HG03457 (cell line): Measurements from ENCODE around the gene RRP1B.
"Not testable (repeated sequence)": the region's sequence is repeated elsewhere in the genome, so short reads cannot be mapped to it uniquely, and the experiment has no call there.

Experiments
- ATAC-seq: cut with Tn5 transposase; IDR thresholded peaks from one replicate; pipeline ENCODE4 v1.9.1; 2021; ENCODE audit warnings: moderate number of reproducible peaks; ENCODE audit not compliant: unreplicated experiment

RRP1B gene

DNA sequence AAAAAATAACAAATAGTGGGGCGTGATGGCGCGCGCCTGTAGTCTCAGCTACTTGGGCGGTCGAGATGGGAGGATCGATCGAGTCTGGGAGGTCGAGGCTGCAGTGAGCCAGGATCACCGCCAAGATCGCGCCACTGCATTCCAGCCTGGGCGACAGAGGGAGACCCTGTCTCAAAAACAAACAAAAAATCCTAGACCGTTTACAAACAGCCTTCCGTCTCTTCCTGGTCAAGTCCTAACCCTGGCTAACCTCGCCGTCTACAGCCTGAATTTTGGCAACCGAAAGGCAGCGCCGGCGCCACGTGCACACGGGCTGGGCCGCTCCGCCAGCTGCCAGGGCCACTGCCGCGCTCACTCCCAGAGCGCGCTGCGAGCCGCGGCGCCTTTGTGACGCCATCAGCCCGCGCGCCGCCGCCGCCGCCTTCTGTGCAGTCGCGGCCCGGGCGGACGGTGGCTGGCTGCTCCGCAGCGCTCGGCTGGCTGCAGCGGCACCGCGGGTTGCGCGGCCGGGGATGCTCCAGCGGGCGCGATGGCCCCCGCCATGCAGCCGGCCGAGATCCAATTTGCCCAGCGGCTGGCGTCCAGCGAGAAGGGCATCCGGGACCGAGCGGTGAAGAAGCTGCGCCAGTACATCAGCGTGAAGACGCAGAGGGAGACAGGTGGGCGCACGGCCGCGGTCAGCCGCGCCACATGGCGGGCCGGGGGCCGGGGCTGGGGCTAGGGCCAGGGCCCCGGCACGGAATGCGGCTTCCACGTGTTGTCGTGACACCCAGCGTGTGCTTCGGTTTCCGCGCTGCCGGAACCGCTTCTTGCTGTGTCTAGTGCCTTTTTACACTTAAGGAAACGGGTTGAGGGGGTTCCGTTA, at the start of gene RRP1B, which contains the start of gene HSF2BP:
Gene RRP1B (plus strand): TSS at position 425 of the 865 bp plus-strand sequence. CDS start 105 bp downstream, at position 530.
Gene HSF2BP (minus strand): TSS at position 353 of the 865 bp plus-strand sequence. CDS start 1,392 bp downstream, outside the sequence.
- peak; percentile 43 for ATAC-seq

- ATAC-seq = no peak
Observed at GRCh38 chr21:43611598-43612369, 47.6 kb upstream of the RRP1B start.

- no peak for ATAC-seq
Observed at GRCh38 chr21:43613755-43614638, 45.4 kb upstream of the RRP1B start.

DNA sequence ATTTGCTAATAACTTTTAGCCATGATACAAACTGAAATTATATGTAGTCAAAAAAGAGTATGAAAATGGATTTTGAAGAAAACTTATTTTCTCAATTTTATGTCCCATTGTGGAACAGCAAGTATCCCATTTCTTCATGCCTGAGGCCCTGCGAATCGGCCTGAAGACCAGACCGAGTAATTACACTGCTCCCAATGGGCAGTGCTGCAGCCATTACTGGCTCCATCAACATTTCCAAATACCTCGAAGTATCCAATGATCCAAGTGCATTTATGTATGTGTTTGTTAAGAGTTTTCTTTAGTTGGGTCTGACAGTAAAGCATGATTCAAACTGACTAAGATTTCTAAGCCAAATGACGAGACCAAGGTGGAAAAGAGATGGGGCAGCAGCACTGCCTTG, 44.5 kb upstream of the RRP1B start:
- ATAC-seq = no peak

DNA sequence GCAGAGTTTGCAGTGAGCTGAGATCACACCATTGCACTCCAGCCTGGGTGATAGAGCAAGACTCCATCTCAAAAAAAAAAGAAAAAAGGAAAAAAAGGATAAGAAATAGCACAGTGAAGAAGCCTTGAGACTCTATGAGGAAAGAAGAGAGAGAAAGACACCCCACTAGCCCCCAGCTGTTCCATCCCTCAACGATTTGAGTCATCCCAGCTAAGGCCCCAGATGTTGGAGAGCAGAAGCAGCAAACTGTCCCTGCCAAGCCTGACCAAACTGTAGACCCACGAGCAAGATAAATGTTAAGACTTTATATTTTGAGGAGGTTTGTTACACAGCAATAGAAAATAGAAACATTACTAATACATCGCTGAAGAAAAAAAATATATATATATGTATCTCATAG, 42.5 kb upstream of the RRP1B start:
- ATAC-seq = not testable (repeated sequence)

GRCh38 chr21:43618940-43619339, 40.4 kb upstream of the RRP1B start:
- ATAC-seq = no peak

DNA sequence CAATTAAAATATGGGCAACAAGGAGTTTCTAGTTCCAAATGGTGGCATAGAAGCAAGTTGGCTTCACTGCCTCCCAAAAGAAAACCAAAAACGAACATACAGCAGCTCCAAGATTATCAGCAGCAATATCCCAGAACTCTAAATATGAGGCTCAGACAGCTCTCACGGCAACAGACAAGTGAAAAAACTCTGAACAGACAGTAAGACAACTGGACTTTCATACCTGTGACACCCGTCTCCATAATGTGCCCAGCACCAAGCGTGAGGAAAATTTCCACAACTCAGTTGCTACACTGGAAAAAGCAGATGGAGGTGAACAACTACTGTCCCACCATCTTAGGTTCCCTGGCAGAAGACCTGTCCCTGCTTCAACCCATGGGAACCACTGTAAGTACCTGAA, 40.0 kb upstream of the RRP1B start:
- no peak for ATAC-seq

DNA sequence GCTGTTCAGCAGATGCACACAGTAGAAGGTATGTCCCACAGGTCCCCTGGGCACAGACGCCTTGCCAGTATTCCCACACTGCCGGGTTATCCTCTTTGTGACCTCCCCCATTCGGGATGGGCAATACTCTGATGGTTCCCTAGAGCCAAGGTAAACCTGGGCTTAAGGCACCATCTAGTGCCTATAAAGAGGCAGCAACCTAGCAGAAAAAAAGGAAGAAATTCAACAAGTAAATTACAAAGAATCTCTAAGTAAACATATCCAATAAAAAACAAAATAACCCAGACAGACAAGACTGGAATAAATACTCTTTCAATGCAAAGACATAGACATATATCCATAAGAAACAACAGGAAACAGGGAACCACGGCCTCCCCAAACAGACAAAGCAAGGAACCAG, 39.5 kb upstream of the RRP1B start:
- ATAC-seq = no peak

DNA sequence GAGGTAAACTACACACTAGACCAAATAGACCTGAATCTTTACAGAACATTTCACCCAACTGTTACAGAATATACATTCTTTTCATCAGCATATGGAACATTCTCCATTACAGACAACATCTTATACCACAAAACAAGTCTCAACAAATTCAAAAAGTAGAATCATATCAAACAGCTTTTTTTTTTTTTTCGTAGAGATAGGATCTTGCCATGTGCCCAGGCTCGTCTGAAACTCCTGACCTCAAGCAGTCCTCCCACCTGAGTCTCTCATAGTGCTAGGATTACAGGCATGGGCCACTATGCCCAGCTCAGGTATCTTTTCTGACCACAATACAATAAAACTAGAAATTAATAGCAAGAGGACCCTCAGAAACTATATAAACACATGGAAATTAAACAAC, 36.6 kb upstream of the RRP1B start:
- ATAC-seq = no peak

GRCh38 chr21:43623588-43623987, 35.8 kb upstream of the RRP1B start:
- no peak for ATAC-seq

DNA sequence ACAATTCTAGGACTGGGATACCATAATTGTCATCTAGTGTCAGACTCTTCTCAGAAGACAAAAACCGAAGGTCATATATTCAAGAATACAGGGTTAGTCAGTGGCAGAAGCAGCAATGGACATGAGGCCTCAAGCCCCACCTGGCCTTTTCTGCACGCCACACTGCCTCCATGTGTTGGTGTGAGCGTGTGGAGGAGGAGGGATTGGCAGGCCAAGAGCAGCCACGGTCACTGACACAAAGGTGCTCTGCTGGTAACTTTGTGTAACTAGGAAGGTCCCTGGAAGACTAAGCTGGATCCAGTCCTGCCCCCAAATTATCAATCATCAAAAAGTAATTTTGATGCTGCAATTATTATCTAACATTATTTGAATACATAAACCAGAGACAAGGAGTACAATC, 35.0 kb upstream of the RRP1B start:
- ATAC-seq = no peak

- no peak for ATAC-seq
Observed at GRCh38 chr21:43626390-43626789, 33.0 kb upstream of the RRP1B start.

DNA sequence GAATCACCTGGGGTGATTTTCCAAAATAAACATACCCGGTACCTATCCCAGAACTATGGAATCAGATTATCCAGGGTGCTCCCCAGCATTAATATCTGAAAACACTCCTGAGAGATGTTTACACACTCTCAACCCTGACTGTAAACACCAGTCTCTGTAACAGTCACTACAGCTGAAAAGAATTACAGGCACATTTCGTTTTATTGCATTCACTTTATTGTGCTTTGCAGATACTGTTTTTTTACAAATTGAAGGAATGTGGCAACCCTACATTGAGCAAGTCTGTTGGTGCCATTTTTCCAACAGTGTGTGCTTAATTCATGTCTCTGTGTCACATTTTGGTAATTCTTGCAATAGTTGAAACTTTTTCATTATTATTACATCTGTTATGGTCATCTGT, 31.8 kb upstream of the RRP1B start:
- no peak for ATAC-seq

GRCh38 chr21:43631411-43632107, 27.8 kb upstream of the RRP1B start:
- ATAC-seq = no peak

- ATAC-seq = no peak
Observed at GRCh38 chr21:43632373-43632905, 26.9 kb upstream of the RRP1B start.

DNA sequence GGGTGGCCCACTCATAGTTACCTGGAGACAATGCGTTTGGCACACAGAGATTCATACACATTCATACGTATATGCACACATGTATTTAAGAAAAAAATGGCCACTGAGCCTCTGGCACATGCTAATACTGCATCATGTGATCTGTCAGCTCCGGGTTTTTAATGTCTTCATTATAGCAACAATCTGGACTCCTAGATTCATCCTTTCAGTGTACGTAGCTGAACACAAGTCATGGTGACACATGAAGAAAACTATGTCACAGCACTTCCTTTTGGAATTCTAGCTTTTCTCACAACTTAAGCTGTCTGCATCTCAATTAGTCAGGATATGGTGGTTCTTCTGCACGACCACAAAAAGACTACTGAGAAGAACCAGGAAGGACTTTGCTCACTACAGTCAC, 24.7 kb upstream of the RRP1B start:
- no peak for ATAC-seq

DNA sequence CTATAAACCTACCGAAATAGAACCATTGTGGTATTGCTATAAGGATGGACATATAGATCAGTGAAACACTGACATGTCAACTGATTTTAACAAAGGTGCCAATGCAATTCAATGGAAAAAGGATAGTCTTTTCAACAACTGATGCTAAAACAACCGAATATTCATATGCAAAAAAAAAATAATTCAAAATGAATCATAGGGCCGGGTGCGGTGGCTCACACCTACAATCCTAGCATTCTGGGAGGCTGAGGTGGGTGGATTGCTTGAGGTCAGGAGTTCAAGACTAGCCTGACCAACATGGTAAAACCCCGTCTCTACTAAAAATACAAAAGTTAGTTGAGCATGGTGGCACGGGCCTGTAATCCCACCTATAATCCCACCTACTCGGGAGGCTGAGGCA, 23.9 kb upstream of the RRP1B start:
- ATAC-seq = no peak

- no peak for ATAC-seq
Observed at GRCh38 chr21:43637530-43638158, 21.7 kb upstream of the RRP1B start.

- ATAC-seq = no peak
Observed at GRCh38 chr21:43639470-43640353, 19.6 kb upstream of the RRP1B start.
